Gastrocnemius medialis (tissue), 4 donors: ENCODE results near the gene BRI3BP. TPM values are rescaled to one million over a fixed set of nuclear protein-coding genes. Genes with fewer than 3 reads are reported as not detected.

Experiments used
- ATAC-seq, 2 donors: fragments of 150-250 bp; one replicate each; pipeline ENCODE4 v1.9.1; 2016
- DNase-seq, 2 donors: peaks; one replicate each; pipeline ENCODE4 v3.0.0-alpha.2; 2019
- H3K27ac ChIP-seq, 4 donors: fragments of 200-600 bp; sonication (generic); 1 replicate in 1 of 4; 2 replicates in 3 of 4; pipeline ENCODE4 v1.5.1; 2016 to 2018; ENCODE audit warnings: mild to moderate bottlenecking in 2 of 4, moderate library complexity in 1 of 4
- H3K27me3 ChIP-seq, 3 donors: fragments of 200-600 bp; sonication (generic) in 2 of 3; 1 replicate in 1 of 3; 2 replicates in 2 of 3; pipeline versions ENCODE4 v1.5.1 to v1.6.0; 2016 to 2019; ENCODE audit warnings: mild to moderate bottlenecking in 1 of 3, moderate library complexity in 1 of 3
- H3K36me3 ChIP-seq, 2 donors: fragments of 200-600 bp; sonication (generic) in 1 of 2; one replicate each; pipeline ENCODE4 v1.5.1; 2017 to 2018
- H3K4me1 ChIP-seq, 2 donors: fragments of 200-600 bp; sonication (generic) in 1 of 2; one replicate each; pipeline ENCODE4 v1.5.1; 2016 to 2017; ENCODE audit warnings: mild to moderate bottlenecking in 2 of 2
- H3K4me3 ChIP-seq, 4 donors: fragments of 200-600 bp; sonication (generic) in 3 of 4; 1 replicate in 1 of 4; 2 replicates in 3 of 4; pipeline ENCODE4 v1.5.1; 2016 to 2019; ENCODE audit warnings: mild to moderate bottlenecking in 2 of 4
- H3K9me3 ChIP-seq, 3 donors: fragments of 200-600 bp; sonication (generic) in 2 of 3; 1 replicate in 1 of 3; 2 replicates in 2 of 3; pipeline ENCODE4 v1.5.1; 2016 to 2019
- CTCF ChIP-seq, 5 experiments: fragments of 450-650 bp in 3 of 5; fragments of 200-600 bp in 2 of 5; sonication (generic) in 2 of 5; IDR thresholded peaks in 4 of 5; conservative IDR thresholded peaks in 1 of 5; 1 replicate in 4 of 5; 2 replicates in 1 of 5; pipeline ENCODE4 v1.5.1; 2016 to 2019; ENCODE audit warnings: antibody characterized with exemption in 5 of 5, mild to moderate bottlenecking in 3 of 5, moderate library complexity in 3 of 5
- POLR2A ChIP-seq, 2 donors: fragments of 450-650 bp; IDR thresholded peaks; one replicate each; pipeline ENCODE4 v1.6.1; 2017; ENCODE audit warnings: antibody characterized with exemption in 2 of 2, mild to moderate bottlenecking in 2 of 2, moderate library complexity in 2 of 2
- in situ Hi-C, 4 donors: fragments of 200-750 bp; cut with MboI; loops; one replicate each; pipeline versions ENCODE4 v1.15.0 to v1.8.0; 2017; ENCODE audit warnings: low sequenced_read_pairs in 4 of 4
- intact Hi-C: fragments of 100-400 bp; cut with DNase I; formaldehyde crosslinking; loops from one replicate; pipeline ENCODE4 v1.15.1; 2023; ENCODE audit warnings: low total_unique reads
- total RNA-seq, 4 donors: library from RNA; depleted of rRNA; stranded (reverse); fragments of >200 nt; gene quantifications; one replicate each; pipeline versions ENCODE4 v1.1.0 to v1.2.3, GENCODE V29; 2016

BRI3BP gene
- total RNA-seq, 4 donors from 2014 or later: 0.75 to 2.0 (median 1.6) TPM

GRCh38 chr12:124992874-124993625, 395 bp upstream of the BRI3BP start:
- in situ Hi-C loops: no loop called here
- no peaks in the 10 kb centered on the region for H3K27me3 ChIP-seq
- no peaks in the 10 kb centered on the region for H3K36me3 ChIP-seq
- H3K9me3 ChIP-seq: no peaks in the 10 kb centered on the region
- peak overlapping the region; percentile 50 to 64 (median 59) for H3K4me3 ChIP-seq
- TF ChIP-seq CTCF (IDR thresholded peaks at IDR 0.05 in 4 of 5, conservative IDR thresholded peaks at IDR 0.05 in 1 of 5) (no peak), POLR2A (IDR thresholded peaks at IDR 0.05) (no peak)
- no peak for DNase-seq
- H3K4me1 ChIP-seq: peaks cover 18 to 25% of the 10 kb centered on the region in 2 donors
- peak overlapping the region in 2 of 4 donors; percentile 47 to 54 for H3K27ac ChIP-seq
- no peak for ATAC-seq
- intact Hi-C loops: loop anchor here (5.0 kb wide), 1 partner anchor 74 kb away; the partner anchor contains the start of gene AACS

GRCh38 chr12:124994437-124994975, 1.1 kb downstream of the BRI3BP start:
- Histone ChIP-seq H3K27me3 (no peaks in the 10 kb centered on the region), H3K4me3 (peak overlapping the region; percentile 48 to 61 (median 58)), H3K9me3 (no peaks in the 10 kb centered on the region), H3K36me3 (no peaks in the 10 kb centered on the region), H3K27ac (no peak overlapping the region), H3K4me1 (peaks cover 12 to 19% of the 10 kb centered on the region in 2 donors)
- in situ Hi-C loops: no loop called here
- no peak for TF ChIP-seq CTCF (IDR thresholded peaks at IDR 0.05 in 4 of 5, conservative IDR thresholded peaks at IDR 0.05 in 1 of 5)
- no peak for TF ChIP-seq POLR2A (IDR thresholded peaks at IDR 0.05)
- intact Hi-C loops: loop anchor here (5.0 kb wide), 1 partner anchor 73 kb away; the partner anchor contains the start of gene AACS
- no peak for DNase-seq
- ATAC-seq: no peak

- intact Hi-C loops (no loop called here), in situ Hi-C loops (no loop called here)
- H3K36me3 ChIP-seq: no peaks in the 10 kb centered on the region
- no peak for DNase-seq
- TF ChIP-seq POLR2A (IDR thresholded peaks at IDR 0.05) (no peak), CTCF (IDR thresholded peaks at IDR 0.05 in 4 of 5, conservative IDR thresholded peaks at IDR 0.05 in 1 of 5) (no peak)
- no peak overlapping the region for H3K27ac ChIP-seq
- no peak for ATAC-seq
- no peaks in the 10 kb centered on the region for H3K27me3 ChIP-seq
- no peaks in the 10 kb centered on the region for H3K9me3 ChIP-seq
- H3K4me3 ChIP-seq: peak overlapping the region in 1 of 4 donors; percentile 60
- H3K4me1 ChIP-seq: peaks cover 12 to 19% of the 10 kb centered on the region in 2 donors
These were observed 1.9 kb downstream of the BRI3BP start for GRCh38 chr12:124995200-124995961.

GRCh38 chr12:124998705-124999104, 5.3 kb downstream of the BRI3BP start:
- Histone ChIP-seq H3K27me3 (no peaks in the 10 kb centered on the region), H3K4me1 (peaks cover 6 to 10% of the 10 kb centered on the region in 2 donors), H3K27ac (no peak overlapping the region), H3K4me3 (no peak overlapping the region), H3K36me3 (no peaks in the 10 kb centered on the region), H3K9me3 (no peaks in the 10 kb centered on the region)
- TF ChIP-seq CTCF (IDR thresholded peaks at IDR 0.05 in 4 of 5, conservative IDR thresholded peaks at IDR 0.05 in 1 of 5) (no peak), POLR2A (IDR thresholded peaks at IDR 0.05) (no peak)
- intact Hi-C loops: no loop called here
- ATAC-seq (no peak), DNase-seq (no peak)
- in situ Hi-C loops: no loop called here
